HepG2 (cell line): ENCODE measurements around the gene TMEM269. TPM values are rescaled to one million over a fixed set of nuclear protein-coding genes. Genes with fewer than 3 reads are reported as not detected.
A peak's percentile ranks its signal among the peaks of the same experiment; 100 is the strongest.

Experiments used
- BRD4 ChIP-seq: sonication (generic); formaldehyde crosslinking; IDR thresholded peaks from 2 replicates; pipeline ENCODE4 v1.4.0; 2020; ENCODE audit warnings: missing genetic modification reagents
- CENPT ChIP-seq: sonication (generic); formaldehyde crosslinking; IDR thresholded peaks from 2 replicates; pipeline ENCODE4 v1.8.0; 2022; ENCODE audit warnings: low read depth, mild to moderate bottlenecking, moderate library complexity, missing genetic modification reagents
- FOXA3 ChIP-seq: IDR thresholded peaks from 2 replicates; pipeline ENCODE4 v1.6.1; 2016; ENCODE audit warnings: missing genetic modification reagents, missing compliant biosample characterization
- GATAD1 ChIP-seq: IDR thresholded peaks from 2 replicates; pipeline ENCODE4 v1.6.1; 2016; ENCODE audit warnings: missing genetic modification reagents, missing compliant biosample characterization
- HBP1 ChIP-seq: IDR thresholded peaks from 2 replicates; pipeline ENCODE4 v1.6.1; 2016; ENCODE audit warnings: low read depth, control low read depth
- HNRNPLL ChIP-seq: fragments of 200-400 bp; formaldehyde crosslinking; IDR thresholded peaks from 2 replicates; pipeline ENCODE4 v1.6.1; 2017; ENCODE audit warnings: mild to moderate bottlenecking, low read depth, low read length; ENCODE audit not compliant: poor library complexity, severe bottlenecking
- KDM2A ChIP-seq: sonication (generic); formaldehyde crosslinking; IDR thresholded peaks from 2 replicates; pipeline ENCODE4 v1.4.0; 2020; ENCODE audit warnings: low read depth, missing genetic modification reagents, borderline replicate concordance
- MXD1 ChIP-seq: sonication (generic); formaldehyde crosslinking; IDR thresholded peaks from 2 replicates; pipeline ENCODE4 v1.4.0; 2020; ENCODE audit warnings: mild to moderate bottlenecking, missing genetic modification reagents
- MZF1 ChIP-seq: sonication (generic); formaldehyde crosslinking; IDR thresholded peaks from 2 replicates; pipeline ENCODE4 v1.8.1; 2023; ENCODE audit warnings: mild to moderate bottlenecking, missing genetic modification reagents, borderline replicate concordance
- NFE2 ChIP-seq: sonication (generic); formaldehyde crosslinking; IDR thresholded peaks from 2 replicates; pipeline ENCODE4 v1.4.0; 2020; ENCODE audit warnings: missing genetic modification reagents
- PHF8 ChIP-seq: sonication (generic); formaldehyde crosslinking; IDR thresholded peaks from 2 replicates; pipeline ENCODE4 v1.5.0; 2020; ENCODE audit warnings: missing genetic modification reagents
- PRDM15 ChIP-seq: sonication (generic); formaldehyde crosslinking; IDR thresholded peaks from 2 replicates; pipeline ENCODE4 v1.4.0; 2020; ENCODE audit warnings: missing genetic modification reagents
- SOX6 ChIP-seq, 2 experiments: fragments of 450-650 bp in 1 of 2; sonication (generic) in 1 of 2; formaldehyde crosslinking in 1 of 2; IDR thresholded peaks; 2 replicates each; pipeline versions ENCODE4 v1.4.0 to v1.6.1; 2017 to 2020; ENCODE audit warnings: antibody characterized with exemption in 1 of 2, mild to moderate bottlenecking in 1 of 2, missing genetic modification reagents in 1 of 2
- TCF7 ChIP-seq: sonication (generic); IDR thresholded peaks from 2 replicates; pipeline ENCODE4 v1.6.1; 2016; ENCODE audit warnings: antibody characterized with exemption, low read depth
- ZNF275 ChIP-seq: sonication (generic); formaldehyde crosslinking; IDR thresholded peaks from 2 replicates; pipeline ENCODE4 v1.8.0; 2022; ENCODE audit warnings: missing genetic modification reagents, mild to moderate bottlenecking, inconsistent platforms, borderline replicate concordance
- ZNF451 ChIP-seq: sonication (generic); formaldehyde crosslinking; IDR thresholded peaks from 2 replicates; pipeline ENCODE4 v1.5.0; 2020; ENCODE audit warnings: mild to moderate bottlenecking, missing genetic modification reagents
- ZNF460 ChIP-seq: sonication (generic); formaldehyde crosslinking; IDR thresholded peaks from 2 replicates; pipeline ENCODE4 v1.5.1; 2020; ENCODE audit warnings: missing genetic modification reagents, mild to moderate bottlenecking, borderline replicate concordance
- ZNF564 ChIP-seq: sonication (generic); formaldehyde crosslinking; IDR thresholded peaks from 2 replicates; pipeline ENCODE4 v1.8.1; 2023; ENCODE audit warnings: mild to moderate bottlenecking, missing genetic modification reagents
- ZNF589 ChIP-seq: sonication (generic); formaldehyde crosslinking; conservative IDR thresholded peaks from 2 replicates; pipeline ENCODE4 v1.8.0; 2022; ENCODE audit warnings: mild to moderate bottlenecking, moderate library complexity, missing genetic modification reagents
- polyA plus RNA-seq, 8 experiments: library from polyadenylated mRNA; depleted of rRNA in 3 of 8; stranded (reverse) in 7 of 8; unstranded in 1 of 8; fragments of >200 nt; fragmentation: Illumina TruSeq in 4 of 8; extraction: Trizol in 4 of 8; gene quantifications; 2 replicates each; pipeline versions ENCODE4 v1.2.1 to v1.2.3, GENCODE V29; 2011 to 2016; ENCODE audit warnings: low read depth in 4 of 8, missing spikeins in 1 of 8, mixed read lengths in 1 of 8; ENCODE audit not compliant: insufficient read depth in 1 of 8
- total RNA-seq, 5 experiments: library from RNA; depleted of rRNA; stranded (reverse); fragments of >200 nt; fragmentation: Illumina TruSeq; extraction: Trizol; gene quantifications; 2 replicates each; pipeline ENCODE4 v1.2.3, GENCODE V29; 2016; ENCODE audit warnings: low read depth in 1 of 5

The TMEM269 gene
- total and polyA plus RNA-seq, 2 of the 13 experiments (the other 11 are each of a cell fraction or from before 2014, with no cell fraction given), result 0.15 to 0.21 TPM

- TF ChIP-seq PRDM15 (no peak), ZNF460 (CRISPR knock-in tag) (no peak), HNRNPLL (no peak), FOXA3 (CRISPR knock-in tag) (peak; percentile 37; the same call in 1 of the 2 replicates), ZNF275 (CRISPR knock-in tag) (no peak), KDM2A (CRISPR knock-in tag) (peak; percentile 59; the same call in 1 of the 2 replicates), ZNF451 (CRISPR knock-in tag) (no peak), PHF8 (CRISPR knock-in tag) (peak; percentile 6; the same call in 1 of the 2 replicates), HBP1 (CRISPR knock-in tag) (no peak; the same call in 1 of the 2 replicates), MXD1 (no peak), MZF1 (CRISPR knock-in tag) (no peak), GATAD1 (CRISPR knock-in tag) (no peak; the same call in 1 of the 2 replicates), NFE2 (CRISPR knock-in tag) (no peak), CENPT (peak; percentile 67; the same call in 1 of the 2 replicates), ZNF564 (CRISPR knock-in tag) (peak; percentile 38; the same call in 1 of the 2 replicates), SOX6 (IDR thresholded peaks at IDR 0.05) (no peak), SOX6 (CRISPR knock-in tag; IDR thresholded peaks at IDR 0.05) (peak; percentile 25; the same call in 1 of the 2 replicates), ZNF589 (no peak), TCF7 (no peak), BRD4 (no peak)
Observed at GRCh38 chr1:42765832-42766740, 18.7 kb upstream of the TMEM269 start (continued).
